Suprapubic skin (tissue), 4 donors: ENCODE measurements around the gene PDZRN3. TPM values are rescaled to one million over a fixed set of nuclear protein-coding genes. Genes with fewer than 3 reads are reported as not detected.

Source experiments
- DNase-seq, 2 donors: peaks; one replicate each; pipeline ENCODE4 v3.0.0-alpha.2; 2019; ENCODE audit warnings: low spot score in 2 of 2
- H3K27ac ChIP-seq: fragments of 200-600 bp; sonication (generic); one replicate; pipeline ENCODE4 v1.5.1; 2019
- H3K27me3 ChIP-seq: fragments of 200-600 bp; sonication (generic); one replicate; pipeline ENCODE4 v1.5.1; 2019
- H3K36me3 ChIP-seq: fragments of 200-600 bp; sonication (generic); one replicate; pipeline ENCODE4 v1.5.1; 2019
- H3K4me1 ChIP-seq: fragments of 200-600 bp; sonication (generic); one replicate; pipeline ENCODE4 v1.5.1; 2019
- H3K4me3 ChIP-seq: fragments of 200-600 bp; sonication (generic); one replicate; pipeline ENCODE4 v1.5.1; 2019; ENCODE audit warnings: mild to moderate bottlenecking
- H3K9me3 ChIP-seq: fragments of 200-600 bp; sonication (generic); one replicate; pipeline ENCODE4 v1.5.1; 2019
- EP300 ChIP-seq: sonication (generic); formaldehyde crosslinking; IDR thresholded peaks from one replicate; pipeline ENCODE4 v1.6.1; 2017; ENCODE audit warnings: antibody characterized with exemption
- POLR2A ChIP-seq, 2 donors: fragments of 450-650 bp; IDR thresholded peaks; one replicate each; pipeline ENCODE4 v1.6.1; 2017; ENCODE audit warnings: antibody characterized with exemption in 2 of 2, mild to moderate bottlenecking in 2 of 2, moderate library complexity in 2 of 2
- POLR2AphosphoS5 ChIP-seq, 3 donors: sonication (generic); formaldehyde crosslinking; IDR thresholded peaks; one replicate each; pipeline ENCODE4 v1.6.1; 2017; ENCODE audit warnings: antibody characterized with exemption in 3 of 3
- WGBS: methylation state at CpG from one replicate; pipeline ENCODE4 v1.1.5; 2018; 5-methylcytosine and 5-hydroxymethylcytosine counted together
- total RNA-seq, 4 donors: library from RNA; depleted of rRNA; stranded (reverse); fragments of >200 nt; gene quantifications; one replicate each; pipeline ENCODE4 v1.1.0, GENCODE V29; 2016
- TF ChIP-seq, protein P1 (sequence below), 2 donors: fragments of 200-600 bp in 1 of 2; fragments of 450-650 bp in 1 of 2; sonication (generic) in 1 of 2; IDR thresholded peaks; one replicate each; pipeline ENCODE4 v1.5.1; 2016 to 2019; ENCODE audit warnings: antibody characterized with exemption in 2 of 2, mild to moderate bottlenecking in 1 of 2, moderate library complexity in 1 of 2

Gene PDZRN3
- total RNA-seq, 4 donors from 2014 or later: 9.2 to 33.3 (median 13.7) TPM

DNA sequence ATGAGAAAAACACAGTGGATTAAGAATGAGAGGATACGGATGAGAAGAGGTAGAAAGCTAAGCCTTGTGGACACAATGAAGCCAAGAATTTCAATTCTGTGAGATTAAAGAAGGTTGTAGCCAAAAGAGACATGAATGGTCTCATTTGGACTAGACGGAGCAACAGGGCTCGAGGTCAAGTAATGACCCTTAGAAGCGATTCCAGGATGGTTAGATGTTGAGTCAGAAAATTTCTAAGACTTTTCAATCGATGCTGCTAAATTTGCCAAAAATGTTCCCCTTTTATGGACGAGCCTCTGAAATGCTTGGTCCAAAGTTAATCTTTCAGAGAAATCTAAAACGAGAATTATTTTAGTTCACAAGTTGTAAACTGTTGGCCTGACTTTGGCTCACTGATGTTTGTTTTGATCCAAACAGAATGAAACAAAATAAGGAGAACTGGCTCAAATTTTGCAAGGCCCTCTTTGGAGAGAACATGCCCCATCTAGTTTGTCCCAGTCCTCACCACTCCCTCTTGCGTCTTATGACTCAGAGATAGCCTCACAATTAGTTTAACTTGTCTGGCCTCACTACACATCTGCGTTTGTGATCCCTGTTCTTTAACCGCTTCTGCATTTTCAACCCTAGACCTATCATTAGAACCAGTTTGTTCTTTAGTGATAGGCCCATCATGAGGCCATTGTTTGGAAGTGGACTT lies 235.5 kb downstream of the PDZRN3 start:
- no peak for TF ChIP-seq POLR2A (IDR thresholded peaks at IDR 0.05)
- TF ChIP-seq, protein P1, sequence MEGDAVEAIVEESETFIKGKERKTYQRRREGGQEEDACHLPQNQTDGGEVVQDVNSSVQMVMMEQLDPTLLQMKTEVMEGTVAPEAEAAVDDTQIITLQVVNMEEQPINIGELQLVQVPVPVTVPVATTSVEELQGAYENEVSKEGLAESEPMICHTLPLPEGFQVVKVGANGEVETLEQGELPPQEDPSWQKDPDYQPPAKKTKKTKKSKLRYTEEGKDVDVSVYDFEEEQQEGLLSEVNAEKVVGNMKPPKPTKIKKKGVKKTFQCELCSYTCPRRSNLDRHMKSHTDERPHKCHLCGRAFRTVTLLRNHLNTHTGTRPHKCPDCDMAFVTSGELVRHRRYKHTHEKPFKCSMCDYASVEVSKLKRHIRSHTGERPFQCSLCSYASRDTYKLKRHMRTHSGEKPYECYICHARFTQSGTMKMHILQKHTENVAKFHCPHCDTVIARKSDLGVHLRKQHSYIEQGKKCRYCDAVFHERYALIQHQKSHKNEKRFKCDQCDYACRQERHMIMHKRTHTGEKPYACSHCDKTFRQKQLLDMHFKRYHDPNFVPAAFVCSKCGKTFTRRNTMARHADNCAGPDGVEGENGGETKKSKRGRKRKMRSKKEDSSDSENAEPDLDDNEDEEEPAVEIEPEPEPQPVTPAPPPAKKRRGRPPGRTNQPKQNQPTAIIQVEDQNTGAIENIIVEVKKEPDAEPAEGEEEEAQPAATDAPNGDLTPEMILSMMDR (IDR thresholded peaks at IDR 0.05): no peak
- no peak for TF ChIP-seq POLR2AphosphoS5 (IDR thresholded peaks at IDR 0.05)
- TF ChIP-seq EP300: no peak
- Histone ChIP-seq H3K36me3 (peaks cover 24% of the 10 kb centered on the region), H3K4me3 (no peak overlapping the region), H3K27me3 (no peaks in the 10 kb centered on the region), H3K4me1 (peaks cover 4% of the 10 kb centered on the region), H3K27ac (no peak overlapping the region), H3K9me3 (no peaks in the 10 kb centered on the region)
- 62% methylated on average over 10 of the region's 10 CpGs for WGBS
- DNase-seq: no peak

DNA sequence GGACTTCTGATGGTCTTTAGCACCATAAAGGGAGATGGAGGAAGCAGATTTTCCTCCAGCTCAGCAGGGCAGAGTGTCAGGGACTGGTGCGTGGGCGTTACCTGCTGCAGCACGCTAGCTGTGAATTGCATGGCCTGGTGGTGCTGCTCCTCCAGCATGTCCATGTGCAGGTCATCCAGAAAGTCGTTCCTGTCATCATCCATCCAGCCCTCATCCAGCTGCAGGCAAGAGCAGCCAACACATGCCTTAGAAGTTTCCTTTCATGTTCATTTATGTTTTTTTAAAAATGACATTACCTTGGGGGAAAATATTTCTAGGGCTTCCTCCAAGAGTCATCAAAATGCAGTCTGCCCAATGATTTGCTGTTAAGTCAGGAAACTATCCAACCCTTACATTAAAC lies 239.2 kb downstream of the PDZRN3 start:
- H3K36me3 ChIP-seq: peaks cover 32% of the 10 kb centered on the region
- no peaks in the 10 kb centered on the region for H3K4me1 ChIP-seq
- H3K9me3 ChIP-seq: no peaks in the 10 kb centered on the region
- WGBS: 63% methylated on average over 4 of the region's 4 CpGs
- no peak for TF ChIP-seq EP300
- no peak for TF ChIP-seq POLR2A (IDR thresholded peaks at IDR 0.05)
- TF ChIP-seq, protein P1 (IDR thresholded peaks at IDR 0.05): no peak
- TF ChIP-seq POLR2AphosphoS5 (IDR thresholded peaks at IDR 0.05): no peak
- no peaks in the 10 kb centered on the region for H3K27me3 ChIP-seq
- no peak overlapping the region for H3K27ac ChIP-seq
- H3K4me3 ChIP-seq: no peak overlapping the region
- no peak for DNase-seq

- DNase-seq: no peak
- H3K27me3 ChIP-seq: no peaks in the 10 kb centered on the region
- no peak overlapping the region for H3K4me3 ChIP-seq
- no peak overlapping the region for H3K27ac ChIP-seq
- peaks cover 30% of the 10 kb centered on the region for H3K36me3 ChIP-seq
- no peak for TF ChIP-seq POLR2AphosphoS5 (IDR thresholded peaks at IDR 0.05)
- no peak for TF ChIP-seq POLR2A (IDR thresholded peaks at IDR 0.05)
- TF ChIP-seq, protein P1 (IDR thresholded peaks at IDR 0.05): no peak
- TF ChIP-seq EP300: no peak
- H3K9me3 ChIP-seq: no peaks in the 10 kb centered on the region
- WGBS: 92% methylated on average over 36 of the region's 66 CpGs
- no peaks in the 10 kb centered on the region for H3K4me1 ChIP-seq
Observed at GRCh38 chr3:73384091-73384906, 240.4 kb downstream of the PDZRN3 start.

DNA sequence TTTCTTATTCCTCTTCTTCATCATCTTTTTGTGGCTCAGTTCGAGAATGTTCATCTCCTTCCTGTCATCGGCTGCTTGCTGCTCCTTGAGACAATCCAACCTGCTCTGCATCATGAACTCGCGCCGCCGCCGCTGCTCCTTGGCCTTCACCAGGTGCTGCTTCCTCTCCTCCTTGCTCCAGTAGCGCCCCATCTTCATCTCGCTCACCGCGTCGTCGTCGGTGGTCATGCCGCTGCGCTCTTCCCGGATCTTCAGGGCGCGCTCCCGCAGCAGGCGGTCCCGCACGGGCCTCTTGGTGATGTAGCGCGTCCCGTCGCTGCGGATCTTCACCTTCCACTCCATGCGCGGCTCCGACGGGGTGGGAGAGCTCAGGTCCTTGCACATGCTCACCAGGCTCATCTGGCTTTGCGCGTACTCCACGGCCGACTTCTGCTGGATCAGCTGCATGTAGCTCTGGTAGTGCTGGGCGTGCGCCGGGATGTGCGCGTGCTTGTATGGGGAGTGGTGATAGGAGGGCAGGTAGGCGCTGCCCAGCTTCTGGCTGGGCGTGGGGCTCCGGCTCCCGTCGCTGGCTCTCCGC lies 241.2 kb downstream of the PDZRN3 start:
- Histone ChIP-seq H3K27me3 (no peaks in the 10 kb centered on the region), H3K9me3 (no peaks in the 10 kb centered on the region), H3K27ac (no peak overlapping the region), H3K4me1 (no peaks in the 10 kb centered on the region), H3K4me3 (no peak overlapping the region), H3K36me3 (peaks cover 30% of the 10 kb centered on the region)
- TF ChIP-seq, protein P1 (IDR thresholded peaks at IDR 0.05): no peak
- no peak for TF ChIP-seq EP300
- no peak for TF ChIP-seq POLR2AphosphoS5 (IDR thresholded peaks at IDR 0.05)
- no peak for TF ChIP-seq POLR2A (IDR thresholded peaks at IDR 0.05)
- DNase-seq: no peak
- 91% methylated on average over 47 of the region's 47 CpGs for WGBS

DNA sequence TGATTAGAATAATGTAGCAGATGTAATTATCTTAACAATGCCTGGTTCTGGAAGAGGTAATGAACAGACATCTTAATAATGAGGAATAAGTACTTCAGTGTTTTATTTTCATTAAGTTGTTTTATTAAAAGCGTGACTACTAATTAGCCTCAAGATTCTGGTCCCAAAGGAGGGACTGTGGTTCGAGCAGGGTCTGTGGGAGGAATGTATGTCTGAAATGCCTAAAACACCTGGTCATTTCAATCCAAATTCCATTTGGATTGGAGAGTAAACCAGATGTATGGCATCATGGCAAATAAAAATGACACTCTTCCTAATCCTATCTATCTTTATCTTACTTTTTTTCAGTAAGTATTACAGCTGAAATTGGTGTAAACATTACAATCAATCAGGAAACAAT lies 243.2 kb downstream of the PDZRN3 start:
- peaks cover 25% of the 10 kb centered on the region for H3K36me3 ChIP-seq
- no peak for DNase-seq
- H3K9me3 ChIP-seq: no peaks in the 10 kb centered on the region
- TF ChIP-seq POLR2A (IDR thresholded peaks at IDR 0.05) (no peak), EP300 (no peak)
- H3K27ac ChIP-seq: no peak overlapping the region
- H3K4me3 ChIP-seq: no peak overlapping the region
- no peaks in the 10 kb centered on the region for H3K27me3 ChIP-seq
- H3K4me1 ChIP-seq: no peaks in the 10 kb centered on the region
- WGBS: 88% methylated on average over 2 of the region's 2 CpGs
